Activated CD8-positive, alpha-beta memory T cell treated with anti-CD3 and anti-CD28 coated beads for 36 hours (primary cell): ENCODE measurements around the gene CDKN2B-AS1. TPM values are rescaled to one million over a fixed set of nuclear protein-coding genes. Genes with fewer than 3 reads are reported as not detected.
"Not testable (repeated sequence)": the region's sequence is repeated elsewhere in the genome, so short reads cannot be mapped to it uniquely, and the experiment has no call there.

ENCODE experiments used
- CTCF ChIA-PET: fragments of 350-600 bp; sonication (Branson Sonifier 250); formaldehyde crosslinking; loops from one replicate; lab custom pipeline; 2021; ENCODE audit warnings: antibody characterized with exemption; lab: Charles Lee
- POLR2A ChIA-PET: fragments of 350-600 bp; sonication (Branson Sonifier 250); formaldehyde crosslinking; loops from one replicate; lab custom pipeline; 2021; ENCODE audit warnings: antibody characterized with exemption; lab: Charles Lee
- total RNA-seq, 2 experiments: library from RNA; stranded (reverse); gene quantifications; one replicate each; pipeline ENCODE4 v1.2.3, GENCODE V29; 2021

CDKN2B-AS1 gene
- total RNA-seq: under 1 TPM; 0.61 to 0.67 TPM

DNA sequence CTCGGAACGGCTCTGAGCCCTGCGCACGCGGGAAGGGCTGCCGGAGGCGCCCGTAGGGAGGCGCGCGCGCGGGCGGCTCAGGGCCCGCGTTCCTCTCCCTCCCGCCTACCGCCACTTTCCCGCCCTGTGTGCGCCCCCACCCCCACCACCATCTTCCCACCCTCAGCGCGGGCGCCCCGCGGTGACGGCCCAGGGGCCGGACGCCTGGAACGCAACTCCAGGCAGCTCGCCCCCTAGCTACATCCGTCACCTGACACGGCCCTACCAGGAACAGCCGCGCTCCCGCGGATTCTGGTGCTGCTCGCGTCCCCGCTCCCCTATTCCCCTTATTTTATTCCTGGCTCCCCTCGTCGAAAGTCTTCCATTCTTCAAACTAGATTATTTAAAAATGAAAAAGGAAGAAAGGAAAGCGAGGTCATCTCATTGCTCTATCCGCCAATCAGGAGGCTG lies at the start of gene CDKN2B-AS1:
TSS of gene CDKN2B-AS1 (plus strand) at position 236 of the 450 bp plus-strand sequence.
- ChIA-PET POLR2A (interaction anchor here (0.6 to 1.7 kb wide), 3 partner anchors 74 to 247 kb away, joined by 3 to 6 read pairs (median 3); no protein-coding TSS in a partner anchor), CTCF (interaction anchor here (0.9 to 4.3 kb wide), 6 partner anchors 13 to 188 kb away, joined by 3 to 19 read pairs (median 4); partner anchors contain the start of gene CDKN2B)

DNA sequence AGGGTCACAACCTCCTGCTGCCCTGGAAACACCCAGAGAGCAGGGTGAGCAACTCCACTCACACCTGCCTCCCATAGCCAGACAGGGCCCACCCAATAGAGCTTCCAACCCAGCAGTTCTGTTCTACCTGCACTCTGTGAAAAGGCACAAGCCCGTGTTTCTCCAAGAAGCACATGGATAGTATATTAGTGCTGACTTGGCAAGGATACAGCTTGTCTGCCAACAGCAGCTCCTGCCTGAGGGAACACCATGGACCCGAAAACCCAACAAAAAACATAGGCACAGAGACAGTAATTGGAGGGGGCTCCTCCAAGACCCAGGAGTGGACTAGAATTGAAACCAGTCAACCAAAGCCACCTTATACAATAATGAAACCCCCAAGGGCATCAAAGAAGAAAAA lies 49.0 kb upstream of the CDKN2B-AS1 start:
- CTCF ChIA-PET: no interaction called here
- POLR2A ChIA-PET: no interaction called here

DNA sequence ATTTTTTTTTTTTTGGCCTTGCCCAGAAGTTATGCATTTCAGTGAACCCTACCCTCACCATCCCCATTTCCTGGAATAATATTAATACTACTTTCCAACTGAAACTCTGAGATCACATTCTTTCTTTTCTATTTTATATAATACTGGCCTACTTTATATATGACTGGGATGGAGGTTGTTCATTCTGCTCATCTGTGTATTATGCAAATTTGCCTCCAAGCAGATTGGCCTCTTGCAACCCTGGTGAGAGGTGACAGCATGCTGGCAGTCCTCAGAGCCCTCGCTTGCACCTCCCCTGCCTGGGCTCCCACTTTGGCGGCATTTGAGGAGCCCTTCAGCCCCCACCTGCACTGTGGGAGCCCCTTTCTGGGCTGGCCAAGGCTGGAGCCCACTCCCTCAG lies 35.8 kb upstream of the CDKN2B-AS1 start:
- ChIA-PET CTCF (no interaction called here), POLR2A (no interaction called here)

DNA sequence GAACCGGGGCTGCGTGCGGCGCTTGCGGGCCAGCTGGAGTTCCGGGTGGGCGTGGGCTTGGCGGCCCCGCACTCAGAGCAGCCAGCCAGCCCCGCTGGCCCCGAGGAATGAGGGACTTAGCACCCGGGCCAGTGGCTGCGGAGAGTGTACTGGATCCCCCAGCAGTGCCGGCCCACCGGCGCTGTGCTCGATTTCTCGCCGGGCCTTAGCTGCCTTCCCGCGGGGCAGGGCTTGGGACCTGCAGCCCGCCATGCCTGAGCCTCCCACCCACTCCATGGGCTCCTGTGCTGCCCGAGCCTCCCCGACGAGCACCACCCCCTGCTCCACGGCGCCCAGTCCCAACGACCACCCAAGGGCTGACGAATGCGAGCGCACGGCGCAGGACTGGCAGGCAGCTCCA lies 35.3 kb upstream of the CDKN2B-AS1 start:
- CTCF ChIA-PET, POLR2A ChIA-PET: not testable (repeated sequence)

DNA sequence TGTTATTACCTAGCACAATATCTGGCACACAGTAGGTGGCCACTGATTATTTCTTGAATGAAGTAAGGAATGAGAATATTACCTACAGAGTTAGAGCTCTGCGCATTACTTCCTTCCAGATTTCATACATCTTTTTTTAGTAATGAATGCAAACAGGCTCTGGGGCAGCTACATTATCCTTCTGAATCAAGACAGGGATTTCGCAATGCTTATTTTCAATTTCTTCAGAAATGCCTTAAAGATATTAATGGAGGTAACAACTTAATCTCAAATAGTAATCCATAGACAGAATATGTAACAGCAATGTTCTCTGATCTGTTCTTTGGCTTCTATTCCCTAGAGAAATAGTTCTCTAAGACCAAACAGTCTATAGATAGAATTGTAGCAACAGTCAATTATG lies 33.0 kb upstream of the CDKN2B-AS1 start:
- POLR2A ChIA-PET: no interaction called here
- CTCF ChIA-PET: no interaction called here

DNA sequence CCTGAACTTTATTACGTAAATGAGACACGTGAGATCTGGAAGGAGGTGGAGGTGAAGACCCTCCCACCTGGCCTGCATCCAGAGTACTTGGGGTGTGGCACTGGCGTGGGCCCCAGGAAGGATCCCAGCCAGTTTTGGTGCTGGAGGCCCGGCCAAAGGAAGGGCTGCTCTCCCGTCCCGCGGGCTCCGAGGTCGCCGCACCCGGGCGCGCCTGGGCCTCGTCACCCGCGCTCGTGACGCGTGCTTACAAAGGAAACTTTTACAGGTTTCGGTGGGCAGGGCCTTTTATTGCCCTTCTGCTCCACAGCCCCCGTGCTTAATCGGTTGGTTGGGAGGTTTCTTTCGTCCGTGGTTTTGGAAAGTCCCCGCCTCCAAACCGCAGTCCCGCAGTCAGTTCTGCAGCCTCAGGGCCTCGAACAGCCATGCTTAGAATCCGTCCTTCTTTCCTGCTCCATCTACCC lies 29.6 kb upstream of the CDKN2B-AS1 start:
- ChIA-PET CTCF (no interaction called here), POLR2A (no interaction called here)

DNA sequence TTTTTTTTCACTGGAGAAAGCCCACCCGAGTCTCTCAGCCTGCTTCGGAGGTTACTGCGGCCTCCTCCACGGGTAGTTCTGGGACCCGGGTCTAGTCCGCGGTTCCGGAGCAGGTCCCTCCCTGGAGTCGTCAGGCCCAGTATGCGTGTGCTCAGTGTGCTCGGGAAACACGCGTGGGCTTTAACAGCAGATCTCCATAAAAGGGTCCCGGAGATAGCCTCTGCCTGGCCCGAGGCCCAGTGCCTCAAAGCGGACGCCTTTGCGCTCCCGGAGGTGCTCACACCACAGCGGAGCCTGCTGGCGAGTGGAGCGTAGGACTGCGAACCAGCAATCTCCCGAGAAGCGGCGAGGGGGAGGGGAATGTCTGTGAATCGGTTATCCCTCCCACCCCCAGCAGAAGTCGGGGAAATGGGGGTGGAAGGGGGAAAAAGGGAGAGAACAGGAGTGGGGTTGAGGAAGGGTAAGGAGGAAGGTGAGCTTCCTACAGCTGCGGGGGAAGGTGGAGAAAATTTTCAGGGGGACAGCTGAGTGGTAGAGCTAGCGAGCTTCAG lies 29.1 kb upstream of the CDKN2B-AS1 start:
- ChIA-PET POLR2A (no interaction called here), CTCF (no interaction called here)

DNA sequence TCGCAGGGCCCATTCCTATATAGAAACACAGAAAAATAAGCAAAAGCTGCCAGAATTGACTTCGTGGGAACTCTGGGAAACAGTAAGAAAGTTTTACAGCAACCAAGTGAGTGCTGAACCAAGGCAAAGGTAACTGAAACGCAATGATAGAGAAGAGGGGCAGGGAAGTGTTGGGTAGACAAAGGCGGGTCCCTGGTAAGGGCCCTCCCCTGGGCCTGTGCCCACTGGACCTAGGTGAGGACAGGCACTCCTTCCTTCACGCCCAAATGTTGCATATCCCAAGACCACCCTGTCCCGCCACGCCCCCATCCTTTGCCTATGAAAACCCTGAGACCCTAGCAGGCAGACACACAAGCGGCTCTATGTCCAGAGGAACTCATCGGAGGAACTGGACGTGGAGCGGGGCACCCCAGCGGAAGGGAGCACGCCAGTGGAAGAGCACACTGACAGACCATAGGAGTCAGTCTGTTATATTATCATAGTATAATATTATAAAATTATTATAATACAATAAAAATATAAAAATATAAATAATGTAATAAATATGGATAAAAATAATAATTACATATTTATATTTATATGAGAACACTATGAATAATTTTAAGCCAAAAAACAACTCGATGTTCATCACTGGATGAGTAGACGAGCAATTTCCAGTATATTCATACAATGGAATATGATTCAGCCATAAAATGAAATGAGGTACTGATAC lies 28.3 kb upstream of the CDKN2B-AS1 start:
- POLR2A ChIA-PET: no interaction called here
- CTCF ChIA-PET: no interaction called here

DNA sequence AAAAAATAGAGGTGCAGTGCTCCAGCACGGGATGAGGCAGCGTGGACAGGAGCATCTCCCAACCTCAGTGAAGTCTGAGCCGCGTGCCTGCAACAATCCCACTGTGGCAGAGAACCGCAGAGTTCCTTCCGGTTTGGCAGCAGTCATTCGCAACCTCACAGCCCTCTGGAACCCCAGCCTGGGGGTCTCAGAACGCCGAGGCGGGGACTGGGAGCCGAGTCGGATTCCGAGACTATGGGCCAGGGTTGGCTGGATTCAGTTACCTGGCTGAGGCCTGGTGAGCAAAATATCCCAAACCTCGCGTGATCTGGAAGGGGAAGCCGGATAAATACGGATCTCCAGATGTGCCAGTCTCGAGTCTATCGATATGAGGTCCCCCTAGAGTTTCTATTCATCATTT lies 27.4 kb upstream of the CDKN2B-AS1 start:
- ChIA-PET CTCF (no interaction called here), POLR2A (no interaction called here)

DNA sequence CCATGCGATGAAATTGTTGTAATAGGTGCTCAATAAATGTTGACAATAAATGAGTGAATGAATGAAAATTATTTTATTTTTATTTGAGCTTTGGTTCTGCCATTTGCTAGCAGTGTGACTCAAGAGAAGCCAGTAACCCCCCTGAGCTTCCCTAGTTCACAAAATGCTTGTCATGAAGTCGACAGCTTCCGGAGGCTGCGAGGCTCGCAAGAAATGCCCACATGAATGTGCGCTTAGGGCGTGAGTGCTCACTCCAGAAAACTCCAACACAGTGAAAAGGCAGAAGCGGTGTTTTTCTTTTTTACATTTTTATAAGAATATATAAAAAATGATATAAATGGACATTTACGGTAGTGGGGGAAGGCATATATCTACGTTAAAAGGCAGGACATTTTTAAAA lies 26.9 kb upstream of the CDKN2B-AS1 start:
- ChIA-PET CTCF (no interaction called here), POLR2A (no interaction called here)

DNA sequence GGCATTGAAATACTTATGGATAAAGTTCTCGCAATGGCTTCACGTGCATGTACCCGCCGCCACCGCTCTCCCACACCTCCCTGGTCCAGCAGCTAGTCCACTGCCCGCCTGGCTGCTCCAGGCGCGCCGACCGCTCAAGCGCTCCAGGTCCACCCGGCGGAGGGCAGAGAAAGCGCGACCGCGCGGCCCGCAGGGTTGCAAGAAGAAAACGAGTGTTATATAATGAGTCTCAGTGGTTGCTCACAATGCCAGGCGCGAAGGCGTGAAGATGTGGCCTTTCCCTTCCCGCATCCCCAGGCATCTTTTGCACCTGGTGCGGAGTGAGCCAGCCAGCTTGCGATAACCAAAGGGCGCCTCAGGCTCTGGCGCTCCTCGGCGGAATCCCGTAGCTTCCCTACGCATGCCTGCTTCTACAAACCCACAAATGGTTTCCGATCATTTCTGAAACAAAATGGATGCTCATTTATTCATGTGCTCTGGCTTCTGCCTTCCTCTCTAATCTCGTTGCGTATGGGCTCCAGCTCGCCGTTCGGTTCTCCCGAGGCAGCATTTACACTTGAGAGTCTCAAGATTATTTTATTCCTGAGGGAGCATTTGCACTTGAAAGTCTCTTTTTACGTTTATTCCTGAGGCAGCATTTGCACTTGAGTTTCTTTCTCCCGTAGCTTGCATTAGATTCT lies 26.1 kb upstream of the CDKN2B-AS1 start:
- ChIA-PET CTCF (interaction anchor here (1.0 kb wide), 1 partner anchor 40 kb away, joined by 3 read pairs; no protein-coding TSS in a partner anchor), POLR2A (no interaction called here)

DNA sequence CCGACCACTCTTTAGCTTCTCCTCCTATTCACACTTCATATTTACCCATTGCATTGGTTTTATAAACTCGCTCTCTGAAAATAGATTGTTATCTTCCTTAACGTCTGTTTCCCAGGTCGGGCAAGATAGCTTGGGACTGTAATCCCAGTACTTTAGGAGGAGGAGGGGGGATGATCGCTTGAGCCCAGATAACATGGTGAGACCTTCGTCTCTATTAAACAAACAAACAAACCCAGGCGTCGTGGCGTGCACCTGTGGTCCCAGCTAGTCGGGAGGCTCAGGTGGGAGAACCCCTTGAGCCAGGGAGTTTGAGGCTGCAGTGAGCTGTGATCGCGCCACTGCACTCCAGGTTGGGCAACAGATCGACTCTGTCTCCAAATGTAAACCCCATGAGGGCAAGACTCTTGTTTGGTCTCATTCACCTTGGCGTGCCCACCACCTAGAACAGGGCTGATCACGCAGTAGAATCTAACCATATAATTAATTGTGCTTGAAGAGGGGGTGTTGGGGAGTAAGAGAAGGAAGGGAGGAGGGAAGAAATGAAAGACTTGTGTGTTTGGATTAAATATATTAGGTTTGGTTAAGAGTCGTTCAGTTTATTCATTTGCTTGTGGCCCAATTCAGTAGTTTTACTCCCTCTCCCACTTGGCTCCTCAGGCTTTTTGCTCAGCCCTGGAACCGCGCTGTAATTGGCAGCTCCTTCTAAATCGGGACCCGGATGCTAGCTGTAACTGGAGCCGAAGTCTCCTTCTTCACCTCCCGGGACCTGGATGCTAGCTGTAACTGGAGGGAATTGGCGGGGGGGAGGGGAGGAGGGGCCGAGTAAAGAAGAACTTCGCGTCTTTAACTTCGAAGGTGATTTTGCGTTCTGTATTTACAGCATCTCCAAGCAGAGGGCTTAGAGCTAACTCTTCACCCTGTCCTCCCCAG lies 25.3 kb upstream of the CDKN2B-AS1 start:
- POLR2A ChIA-PET: no interaction called here
- CTCF ChIA-PET: interaction anchor here (1.0 to 2.3 kb wide), 2 partner anchors 39 kb away, joined by 3 to 8 read pairs; partner anchors contain the start of gene CDKN2B

DNA sequence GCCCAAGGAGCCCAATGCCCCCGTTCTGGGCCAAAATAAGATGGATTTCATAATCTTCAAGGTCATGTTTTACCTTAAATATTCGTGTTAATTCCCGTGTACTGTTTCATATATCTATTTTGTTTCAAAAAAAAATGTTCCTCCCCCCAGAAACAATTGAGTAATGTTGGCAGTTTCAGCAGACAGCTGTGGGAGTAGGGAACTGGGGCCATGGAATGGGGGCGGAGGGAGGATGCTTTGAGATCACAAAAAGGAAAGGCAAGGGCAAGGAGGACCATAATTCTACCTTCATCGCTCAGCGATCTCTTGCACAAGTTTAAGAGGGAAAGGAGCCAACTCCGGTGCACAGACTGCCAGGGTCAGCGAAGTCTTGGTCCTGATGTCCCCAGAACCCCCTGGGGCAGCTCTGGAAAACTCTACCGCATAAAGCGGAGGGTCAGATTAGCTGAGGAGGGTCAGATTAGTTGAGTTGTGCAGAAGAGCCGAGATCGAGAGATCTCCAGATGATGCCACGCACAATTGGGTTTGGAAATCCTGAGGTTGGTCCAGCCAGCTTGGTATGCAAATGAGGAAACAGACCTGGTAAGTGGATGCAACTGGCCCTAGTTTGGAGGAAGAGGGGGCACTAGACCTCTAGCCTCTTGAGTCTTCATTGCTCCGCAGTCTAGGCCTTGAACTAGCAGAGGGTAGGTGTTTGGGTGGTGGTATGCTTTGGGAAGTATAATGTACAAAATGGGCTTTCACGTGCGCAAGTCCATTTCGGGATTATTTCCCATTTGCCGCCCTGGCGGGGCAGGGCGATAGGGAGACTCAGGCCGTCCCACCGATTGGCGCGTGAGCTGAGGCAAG lies 24.4 kb upstream of the CDKN2B-AS1 start:
- POLR2A ChIA-PET: no interaction called here
- CTCF ChIA-PET: interaction anchor here (2.3 kb wide), 1 partner anchor 38 kb away, joined by 8 read pairs; the partner anchor contains the start of gene CDKN2B

DNA sequence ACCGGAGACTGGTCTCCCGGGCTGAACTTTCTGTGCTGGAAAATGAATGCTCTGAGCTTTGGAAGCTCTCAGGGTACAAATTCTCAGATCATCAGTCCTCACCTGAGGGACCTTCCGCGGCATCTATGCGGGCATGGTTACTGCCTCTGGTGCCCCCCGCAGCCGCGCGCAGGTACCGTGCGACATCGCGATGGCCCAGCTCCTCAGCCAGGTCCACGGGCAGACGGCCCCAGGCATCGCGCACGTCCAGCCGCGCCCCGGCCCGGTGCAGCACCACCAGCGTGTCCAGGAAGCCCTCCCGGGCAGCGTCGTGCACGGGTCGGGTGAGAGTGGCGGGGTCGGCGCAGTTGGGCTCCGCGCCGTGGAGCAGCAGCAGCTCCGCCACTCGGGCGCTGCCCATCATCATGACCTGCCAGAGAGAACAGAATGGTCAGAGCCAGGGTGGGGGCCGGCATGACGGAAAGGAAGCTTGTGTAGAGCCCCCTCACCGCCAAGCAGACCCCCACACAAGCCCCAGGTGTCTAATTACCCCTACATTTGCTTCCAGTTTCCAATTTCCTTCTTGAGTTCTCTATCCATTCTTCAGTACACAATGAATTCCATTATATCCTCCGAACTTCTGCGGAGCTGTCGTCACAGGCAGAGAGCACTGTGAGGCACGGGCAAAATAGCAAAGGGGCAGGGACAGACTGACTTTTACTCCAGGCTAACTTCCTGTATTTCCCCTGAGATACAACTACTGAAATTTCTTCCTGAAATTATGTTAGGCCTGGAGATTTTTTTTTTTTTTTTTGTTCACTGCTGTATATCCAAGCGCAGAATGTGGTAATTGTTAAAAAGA lies 23.6 kb upstream of the CDKN2B-AS1 start:
- ChIA-PET POLR2A (no interaction called here), CTCF (interaction anchor here (0.8 to 2.3 kb wide), 3 partner anchors 19 to 54 kb away, joined by 3 to 8 read pairs (median 3); partner anchors contain the start of gene CDKN2B)

DNA sequence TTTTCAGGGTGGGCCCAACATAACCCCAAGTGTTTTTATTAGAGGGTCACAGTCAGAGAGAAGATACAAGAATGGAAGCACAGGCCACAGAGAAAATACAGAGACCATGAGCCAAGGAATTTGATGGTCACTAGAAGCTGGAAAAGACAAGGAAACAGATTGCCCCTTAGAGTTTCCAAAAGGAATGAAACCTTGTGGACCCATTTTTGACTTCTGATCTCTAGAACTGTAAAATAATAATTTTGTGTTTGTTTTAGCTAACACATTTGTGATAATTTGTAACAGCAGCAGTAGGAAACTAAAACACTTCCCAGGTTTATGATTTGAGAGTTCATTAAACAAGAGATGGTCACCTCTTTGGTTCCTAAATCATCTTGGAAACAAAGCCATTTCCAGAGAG lies 22.2 kb upstream of the CDKN2B-AS1 start:
- CTCF ChIA-PET: interaction anchor here (0.8 kb wide), 1 partner anchor 9 kb away, joined by 3 read pairs; no protein-coding TSS in a partner anchor

DNA sequence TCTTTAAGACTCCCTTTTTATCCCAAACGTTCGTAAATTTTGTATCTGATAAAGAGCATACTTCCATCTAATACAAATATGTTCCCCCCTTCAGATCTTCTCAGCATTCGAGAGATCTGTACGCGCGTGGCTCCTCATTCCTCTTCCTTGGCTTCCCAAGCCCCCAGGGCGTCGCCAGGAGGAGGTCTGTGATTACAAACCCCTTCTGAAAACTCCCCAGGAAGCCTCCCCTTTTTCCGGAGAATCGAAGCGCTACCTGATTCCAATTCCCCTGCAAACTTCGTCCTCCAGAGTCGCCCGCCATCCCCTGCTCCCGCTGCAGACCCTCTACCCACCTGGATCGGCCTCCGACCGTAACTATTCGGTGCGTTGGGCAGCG lies 20.3 kb upstream of the CDKN2B-AS1 start:
- POLR2A ChIA-PET: no interaction called here
- CTCF ChIA-PET: no interaction called here

More for the DNA sequence above, 22.2 kb upstream of the CDKN2B-AS1 start:
- POLR2A ChIA-PET: no interaction called here

DNA sequence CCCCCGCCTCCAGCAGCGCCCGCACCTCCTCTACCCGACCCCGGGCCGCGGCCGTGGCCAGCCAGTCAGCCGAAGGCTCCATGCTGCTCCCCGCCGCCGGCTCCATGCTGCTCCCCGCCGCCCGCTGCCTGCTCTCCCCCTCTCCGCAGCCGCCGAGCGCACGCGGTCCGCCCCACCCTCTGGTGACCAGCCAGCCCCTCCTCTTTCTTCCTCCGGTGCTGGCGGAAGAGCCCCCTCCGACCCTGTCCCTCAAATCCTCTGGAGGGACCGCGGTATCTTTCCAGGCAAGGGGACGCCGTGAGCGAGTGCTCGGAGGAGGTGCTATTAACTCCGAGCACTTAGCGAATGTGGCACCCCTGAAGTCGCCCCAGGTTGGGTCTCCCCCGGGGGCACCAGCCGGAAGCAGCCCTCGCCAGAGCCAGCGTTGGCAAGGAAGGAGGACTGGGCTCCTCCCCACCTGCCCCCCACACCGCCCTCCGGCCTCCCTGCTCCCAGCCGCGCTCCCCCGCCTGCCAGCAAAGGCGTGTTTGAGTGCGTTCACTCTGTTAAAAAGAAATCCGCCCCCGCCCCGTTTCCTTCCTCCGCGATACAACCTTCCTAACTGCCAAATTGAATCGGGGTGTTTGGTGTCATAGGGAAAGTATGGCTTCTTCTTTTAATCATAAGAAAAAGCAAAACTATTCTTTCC lies 19.7 kb upstream of the CDKN2B-AS1 start:
- ChIA-PET POLR2A (no interaction called here), CTCF (interaction anchor here (1.2 kb wide), 1 partner anchor 34 kb away, joined by 5 read pairs; the partner anchor contains the start of gene CDKN2B)
